HepG2 (cell line): ENCODE measurements around the gene GDF15. TPM values are rescaled to one million over a fixed set of nuclear protein-coding genes. Genes with fewer than 3 reads are reported as not detected.

Source experiments
- CEBPB ChIP-seq: IDR thresholded peaks from 2 replicates; pipeline ENCODE4 v1.6.1; 2011; ENCODE audit warnings: low read depth, low read length, improper control_type of control experiment, borderline replicate concordance
- HOXA7 ChIP-seq: sonication (generic); formaldehyde crosslinking; IDR thresholded peaks from 2 replicates; pipeline ENCODE4 v1.8.1; 2022; ENCODE audit warnings: mild to moderate bottlenecking, missing genetic modification reagents, moderate library complexity
- JUNB ChIP-seq: sonication (generic); formaldehyde crosslinking; IDR thresholded peaks from 2 replicates; pipeline ENCODE4 v1.8.0; 2022; ENCODE audit warnings: missing genetic modification reagents, mild to moderate bottlenecking, borderline replicate concordance
- MED8 ChIP-seq: sonication (generic); formaldehyde crosslinking; IDR thresholded peaks from 2 replicates; pipeline ENCODE4 v1.8.1; 2023; ENCODE audit warnings: mild to moderate bottlenecking, missing genetic modification reagents; ENCODE audit not compliant: insufficient replicate concordance
- MTA1 ChIP-seq: sonication (generic); formaldehyde crosslinking; IDR thresholded peaks from 2 replicates; pipeline ENCODE4 v1.4.0; 2020; ENCODE audit warnings: missing genetic modification reagents, mild to moderate bottlenecking, borderline replicate concordance
- MTF2 ChIP-seq: sonication (generic); formaldehyde crosslinking; IDR thresholded peaks from 2 replicates; pipeline ENCODE4 v1.5.0; 2020; ENCODE audit warnings: missing genetic modification reagents, borderline replicate concordance
- NFKBIZ ChIP-seq: IDR thresholded peaks from 2 replicates; pipeline ENCODE4 v1.6.1; 2018; ENCODE audit warnings: missing genetic modification reagents, missing compliant biosample characterization
- NFYC ChIP-seq: IDR thresholded peaks from 2 replicates; pipeline ENCODE4 v1.6.1; 2016; ENCODE audit warnings: missing genetic modification reagents, missing compliant biosample characterization
- NRL ChIP-seq: sonication (generic); formaldehyde crosslinking; IDR thresholded peaks from 2 replicates; pipeline ENCODE4 v1.5.0; 2020; ENCODE audit warnings: missing genetic modification reagents, mild to moderate bottlenecking, moderate library complexity, borderline replicate concordance
- PLRG1 ChIP-seq: fragments of 450-650 bp; conservative IDR thresholded peaks from 2 replicates; pipeline ENCODE4 v1.6.1; 2016
- SETDB1 ChIP-seq: sonication (generic); formaldehyde crosslinking; IDR thresholded peaks from 2 replicates; pipeline ENCODE4 v1.5.1; 2020; ENCODE audit warnings: missing genetic modification reagents, mild to moderate bottlenecking, borderline replicate concordance
- TFE3 ChIP-seq: IDR thresholded peaks from 2 replicates; pipeline ENCODE4 v1.6.1; 2016
- TOE1 ChIP-seq: sonication (generic); formaldehyde crosslinking; IDR thresholded peaks from 2 replicates; pipeline ENCODE4 v1.4.0; 2020; ENCODE audit warnings: mild to moderate bottlenecking, missing genetic modification reagents
- ZNF350 ChIP-seq: sonication (generic); formaldehyde crosslinking; IDR thresholded peaks from 2 replicates; pipeline ENCODE4 v1.4.0; 2020; ENCODE audit warnings: mild to moderate bottlenecking, low read depth, missing genetic modification reagents, borderline replicate concordance
- ZNF441 ChIP-seq: sonication (generic); formaldehyde crosslinking; IDR thresholded peaks from 2 replicates; pipeline ENCODE4 v1.7.0; 2021; ENCODE audit warnings: missing genetic modification reagents, borderline replicate concordance
- ZSCAN9 ChIP-seq: IDR thresholded peaks from 2 replicates; pipeline ENCODE4 v1.6.1; 2016; ENCODE audit warnings: borderline replicate concordance
- polyA plus RNA-seq, 8 experiments: library from polyadenylated mRNA; depleted of rRNA in 3 of 8; stranded (reverse) in 7 of 8; unstranded in 1 of 8; fragments of >200 nt; fragmentation: Illumina TruSeq in 4 of 8; extraction: Trizol in 4 of 8; gene quantifications; 2 replicates each; pipeline versions ENCODE4 v1.2.1 to v1.2.3, GENCODE V29; 2011 to 2016; ENCODE audit warnings: low read depth in 4 of 8, missing spikeins in 1 of 8, mixed read lengths in 1 of 8; ENCODE audit not compliant: insufficient read depth in 1 of 8
- total RNA-seq, 5 experiments: library from RNA; depleted of rRNA; stranded (reverse); fragments of >200 nt; fragmentation: Illumina TruSeq; extraction: Trizol; gene quantifications; 2 replicates each; pipeline ENCODE4 v1.2.3, GENCODE V29; 2016; ENCODE audit warnings: low read depth in 1 of 5
- TF ChIP-seq, protein P1 (sequence below): conservative IDR thresholded peaks from 2 replicates; pipeline ENCODE4 v1.6.1; 2018; ENCODE audit warnings: missing genetic modification reagents
- TF ChIP-seq, protein P2 (sequence below): sonication (generic); formaldehyde crosslinking; IDR thresholded peaks from 2 replicates; pipeline ENCODE4 v1.4.0; 2020; ENCODE audit warnings: missing genetic modification reagents, borderline replicate concordance
- TF ChIP-seq, protein P3 (sequence below): sonication (generic); formaldehyde crosslinking; IDR thresholded peaks from 2 replicates; pipeline ENCODE4 v1.5.0; 2020; ENCODE audit warnings: missing genetic modification reagents, mild to moderate bottlenecking, borderline replicate concordance
- TF ChIP-seq, protein P4 (sequence below): sonication (generic); formaldehyde crosslinking; IDR thresholded peaks from 2 replicates; pipeline ENCODE4 v1.4.0; 2020; ENCODE audit warnings: low read depth, mild to moderate bottlenecking, missing genetic modification reagents

Gene GDF15
- total and polyA plus RNA-seq, 2 of the 13 experiments (the other 11 are each of a cell fraction or from before 2014, with no cell fraction given), result 146 to 422 TPM

DNA sequence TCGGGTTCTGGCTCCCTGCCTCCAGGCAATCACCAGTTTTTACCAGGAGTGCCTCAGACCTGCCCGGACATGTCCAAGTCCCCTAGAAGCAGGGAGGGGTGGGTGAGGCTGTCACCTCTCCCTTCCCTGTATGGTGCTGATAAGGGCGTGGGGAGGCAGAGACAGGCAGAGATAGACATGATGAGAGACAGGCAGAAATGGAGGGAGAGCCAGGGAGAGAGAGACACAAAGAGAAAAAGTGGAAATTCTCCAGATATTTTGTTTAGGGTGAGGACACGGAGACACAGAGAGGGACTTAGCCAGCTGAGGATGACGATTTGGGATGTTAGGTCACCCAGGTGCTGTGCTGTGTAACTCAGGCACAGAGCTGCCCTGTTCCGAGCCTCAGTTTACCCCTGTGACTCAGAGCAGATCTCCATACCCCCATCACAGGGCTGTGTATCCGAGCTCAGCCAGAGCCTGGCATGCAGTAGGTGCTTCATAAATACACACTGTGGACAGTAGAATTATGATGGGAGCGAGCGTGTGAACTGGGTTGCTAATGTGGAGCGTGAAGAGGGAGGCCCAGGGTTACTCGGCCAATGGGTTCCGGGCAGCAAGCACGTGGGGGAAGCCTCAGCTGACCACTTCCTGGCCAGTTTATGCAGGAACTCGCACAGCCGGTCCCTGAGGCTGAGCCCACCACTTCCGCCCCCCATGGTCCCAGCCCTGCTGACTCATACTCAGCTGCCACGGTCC is 11.9 kb upstream of the GDF15 start (continued):
- TF ChIP-seq NFKBIZ (CRISPR knock-in tag), result no peak
- TF ChIP-seq NRL, result no peak
- no peak for TF ChIP-seq CEBPB
- TF ChIP-seq, protein P1, sequence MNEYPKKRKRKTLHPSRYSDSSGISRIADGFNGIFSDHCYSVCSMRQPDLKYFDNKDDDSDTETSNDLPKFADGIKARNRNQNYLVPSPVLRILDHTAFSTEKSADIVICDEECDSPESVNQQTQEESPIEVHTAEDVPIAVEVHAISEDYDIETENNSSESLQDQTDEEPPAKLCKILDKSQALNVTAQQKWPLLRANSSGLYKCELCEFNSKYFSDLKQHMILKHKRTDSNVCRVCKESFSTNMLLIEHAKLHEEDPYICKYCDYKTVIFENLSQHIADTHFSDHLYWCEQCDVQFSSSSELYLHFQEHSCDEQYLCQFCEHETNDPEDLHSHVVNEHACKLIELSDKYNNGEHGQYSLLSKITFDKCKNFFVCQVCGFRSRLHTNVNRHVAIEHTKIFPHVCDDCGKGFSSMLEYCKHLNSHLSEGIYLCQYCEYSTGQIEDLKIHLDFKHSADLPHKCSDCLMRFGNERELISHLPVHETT (CRISPR knock-in tag), result 0 out of 2 replicates have a peak, but pooled peaks have one; percentile 34
- no peak for TF ChIP-seq ZSCAN9
- TF ChIP-seq ZNF441 (CRISPR knock-in tag), result no peak
- TF ChIP-seq SETDB1 (CRISPR knock-in tag), result no peak
- peak; percentile 78; the same call in 1 of the 2 replicates for TF ChIP-seq MTA1 (CRISPR knock-in tag)
- TF ChIP-seq, protein P2, sequence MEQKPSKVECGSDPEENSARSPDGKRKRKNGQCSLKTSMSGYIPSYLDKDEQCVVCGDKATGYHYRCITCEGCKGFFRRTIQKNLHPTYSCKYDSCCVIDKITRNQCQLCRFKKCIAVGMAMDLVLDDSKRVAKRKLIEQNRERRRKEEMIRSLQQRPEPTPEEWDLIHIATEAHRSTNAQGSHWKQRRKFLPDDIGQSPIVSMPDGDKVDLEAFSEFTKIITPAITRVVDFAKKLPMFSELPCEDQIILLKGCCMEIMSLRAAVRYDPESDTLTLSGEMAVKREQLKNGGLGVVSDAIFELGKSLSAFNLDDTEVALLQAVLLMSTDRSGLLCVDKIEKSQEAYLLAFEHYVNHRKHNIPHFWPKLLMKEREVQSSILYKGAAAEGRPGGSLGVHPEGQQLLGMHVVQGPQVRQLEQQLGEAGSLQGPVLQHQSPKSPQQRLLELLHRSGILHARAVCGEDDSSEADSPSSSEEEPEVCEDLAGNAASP (CRISPR knock-in tag), result peak; percentile 72
- TF ChIP-seq ZNF350 (CRISPR knock-in tag), result no peak; the same call in 1 of the 2 replicates
- TF ChIP-seq, protein P3, sequence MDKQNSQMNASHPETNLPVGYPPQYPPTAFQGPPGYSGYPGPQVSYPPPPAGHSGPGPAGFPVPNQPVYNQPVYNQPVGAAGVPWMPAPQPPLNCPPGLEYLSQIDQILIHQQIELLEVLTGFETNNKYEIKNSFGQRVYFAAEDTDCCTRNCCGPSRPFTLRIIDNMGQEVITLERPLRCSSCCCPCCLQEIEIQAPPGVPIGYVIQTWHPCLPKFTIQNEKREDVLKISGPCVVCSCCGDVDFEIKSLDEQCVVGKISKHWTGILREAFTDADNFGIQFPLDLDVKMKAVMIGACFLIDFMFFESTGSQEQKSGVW (CRISPR knock-in tag), result no peak
- TF ChIP-seq MTF2 (CRISPR knock-in tag), result no peak
- TF ChIP-seq, protein P4, sequence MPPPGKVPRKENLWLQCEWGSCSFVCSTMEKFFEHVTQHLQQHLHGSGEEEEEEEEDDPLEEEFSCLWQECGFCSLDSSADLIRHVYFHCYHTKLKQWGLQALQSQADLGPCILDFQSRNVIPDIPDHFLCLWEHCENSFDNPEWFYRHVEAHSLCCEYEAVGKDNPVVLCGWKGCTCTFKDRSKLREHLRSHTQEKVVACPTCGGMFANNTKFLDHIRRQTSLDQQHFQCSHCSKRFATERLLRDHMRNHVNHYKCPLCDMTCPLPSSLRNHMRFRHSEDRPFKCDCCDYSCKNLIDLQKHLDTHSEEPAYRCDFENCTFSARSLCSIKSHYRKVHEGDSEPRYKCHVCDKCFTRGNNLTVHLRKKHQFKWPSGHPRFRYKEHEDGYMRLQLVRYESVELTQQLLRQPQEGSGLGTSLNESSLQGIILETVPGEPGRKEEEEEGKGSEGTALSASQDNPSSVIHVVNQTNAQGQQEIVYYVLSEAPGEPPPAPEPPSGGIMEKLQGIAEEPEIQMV (CRISPR knock-in tag), result peak; percentile 95
- no peak for TF ChIP-seq HOXA7
- TF ChIP-seq TFE3 (CRISPR knock-in tag), result peak; percentile 98
- peak; percentile 89 for TF ChIP-seq MED8 (CRISPR knock-in tag)
- TF ChIP-seq JUNB (CRISPR knock-in tag), result peak; percentile 74; the same call in 1 of the 2 replicates
- TF ChIP-seq NFYC, result peak; percentile 60
- no peak for TF ChIP-seq PLRG1
- no peak for TF ChIP-seq TOE1 (CRISPR knock-in tag)
